ENCODE results near the gene PIK3R2.
A peak's percentile ranks its signal among the peaks of the same experiment; 100 is the strongest.

The PIK3R2 gene

DNA sequence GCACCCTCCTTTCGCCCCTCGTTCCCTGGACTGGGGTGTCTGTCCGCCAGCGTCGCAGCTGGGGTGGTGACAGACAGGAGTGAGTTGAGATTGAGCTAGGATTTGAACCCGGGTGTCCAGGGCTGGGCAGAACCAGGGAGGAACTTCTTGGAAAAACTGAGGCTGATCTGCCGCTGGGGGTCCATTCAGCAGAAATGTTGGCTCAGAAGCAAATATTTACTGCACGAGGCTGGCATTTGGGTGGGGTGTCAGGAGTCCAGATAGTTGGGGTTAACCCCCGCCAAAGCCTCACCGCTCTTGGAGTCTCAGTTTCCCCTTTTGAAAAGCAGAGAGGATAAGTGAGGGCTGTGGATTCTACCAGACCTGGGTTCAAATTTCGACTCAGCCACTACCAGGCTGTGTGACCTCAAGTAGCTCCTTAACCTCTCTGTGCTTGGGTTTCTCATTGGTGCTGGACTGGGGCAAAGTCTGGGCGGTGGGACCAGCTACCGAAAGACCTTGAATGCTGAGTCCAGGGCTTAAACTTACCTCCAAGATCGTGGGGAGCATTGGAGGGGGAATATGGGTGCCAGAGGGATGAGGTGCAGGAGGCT lies 34.4 kb upstream of the PIK3R2 start:
- Histone ChIP-seq H3K36me3 (ENCODE audit: insufficient read depth, low read length) (no peaks in the 10 kb centered on the region), H3K27me3 (ENCODE audit: insufficient read depth, low read length, poor library complexity, severe bottlenecking) (no peaks in the 10 kb centered on the region), H4K20me1 (ENCODE audit: insufficient read depth, low read length, poor library complexity, severe bottlenecking) (no peaks in the 10 kb centered on the region), H3K79me2 (ENCODE audit: insufficient read depth, low read length) (peaks cover 6% of the 10 kb centered on the region; the same call in 1 of the 2 replicates), H3K4me1 (ENCODE audit: insufficient read depth, low read length, poor library complexity, severe bottlenecking) (peaks cover 22% of the 10 kb centered on the region), H3K4me2 (ENCODE audit: low read depth, low read length, poor library complexity, severe bottlenecking) (peak overlapping the region; percentile 86), H3K9me2 (replicated peaks; ENCODE audit: low read depth, low read length) (no peaks in the 10 kb centered on the region), H3K9ac (ENCODE audit: low read depth, low read length, poor library complexity, severe bottlenecking) (peak overlapping the region; percentile 80), H3F3A (ENCODE audit: low read depth) (no peaks in the 10 kb centered on the region), H3K4me3 (ENCODE audit: low read length, poor library complexity, severe bottlenecking) (peak overlapping the region; percentile 76), H2AFZ (ENCODE audit: low read length) (peak overlapping the region; percentile 93), H3K9me3 (ENCODE audit: insufficient read depth, low read depth, low read length) (no peaks in the 10 kb centered on the region)
- TF ChIP-seq CTCF (conservative IDR thresholded peaks at IDR 0.05; ENCODE audit: low read length) = no peak
- no peak for TF ChIP-seq EZH2phosphoT487 (IDR thresholded peaks at IDR 0.05; ENCODE audit: borderline replicate concordance)

DNA sequence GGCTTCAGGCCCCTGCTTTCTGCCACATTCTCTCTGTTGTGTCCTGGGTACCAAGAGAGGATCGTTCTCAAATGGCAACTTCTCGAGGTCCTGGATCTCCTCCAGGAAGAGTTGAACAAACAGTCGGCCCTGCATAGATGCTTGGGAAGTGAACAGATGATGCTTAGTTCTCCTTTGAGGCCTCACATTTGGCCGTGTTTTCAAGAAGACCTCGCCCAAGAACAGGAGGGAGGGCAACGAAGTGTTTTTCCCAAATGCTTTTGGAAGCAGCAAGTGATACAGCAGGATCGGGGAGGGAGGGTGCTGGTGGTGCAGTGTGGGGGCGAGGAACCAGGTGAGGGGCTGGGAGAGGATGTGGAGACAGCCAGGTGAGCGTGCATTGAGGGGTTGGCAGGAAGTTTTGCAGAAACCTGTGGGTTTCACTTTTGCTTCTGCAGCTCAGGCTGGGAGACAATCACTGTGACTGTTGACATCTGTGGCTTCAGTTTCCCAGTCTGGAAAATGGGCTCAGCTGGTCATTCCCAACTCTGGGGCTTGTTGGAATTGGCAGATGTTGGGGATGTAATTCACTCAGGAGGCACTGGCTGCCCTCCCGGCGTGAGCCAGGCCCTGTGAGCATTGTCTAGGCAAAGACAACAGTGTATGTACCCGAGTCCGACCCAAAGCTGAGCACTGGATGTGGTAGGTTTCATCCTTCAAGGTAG lies 33.8 kb upstream of the PIK3R2 start:
- Histone ChIP-seq H3K4me1 (ENCODE audit: insufficient read depth, low read length, poor library complexity, severe bottlenecking) (peaks cover 22% of the 10 kb centered on the region), H4K20me1 (ENCODE audit: insufficient read depth, low read length, poor library complexity, severe bottlenecking) (no peaks in the 10 kb centered on the region), H3K9ac (ENCODE audit: low read depth, low read length, poor library complexity, severe bottlenecking) (no peak overlapping the region), H2AFZ (ENCODE audit: low read length) (no peak overlapping the region), H3F3A (ENCODE audit: low read depth) (no peaks in the 10 kb centered on the region), H3K36me3 (ENCODE audit: insufficient read depth, low read length) (peaks cover 1% of the 10 kb centered on the region; the same call in 1 of the 2 replicates), H3K4me3 (ENCODE audit: low read length, poor library complexity, severe bottlenecking) (peak overlapping the region; percentile 76), H3K4me2 (ENCODE audit: low read depth, low read length, poor library complexity, severe bottlenecking) (peak overlapping the region; percentile 86), H3K79me2 (ENCODE audit: insufficient read depth, low read length) (peaks cover 6% of the 10 kb centered on the region; the same call in 1 of the 2 replicates), H3K27me3 (ENCODE audit: insufficient read depth, low read length, poor library complexity, severe bottlenecking) (no peaks in the 10 kb centered on the region), H3K9me3 (ENCODE audit: insufficient read depth, low read depth, low read length) (no peaks in the 10 kb centered on the region), H3K9me2 (replicated peaks; ENCODE audit: low read depth, low read length) (no peaks in the 10 kb centered on the region)
- TF ChIP-seq CTCF (conservative IDR thresholded peaks at IDR 0.05; ENCODE audit: low read length) (no peak), EZH2phosphoT487 (IDR thresholded peaks at IDR 0.05; ENCODE audit: borderline replicate concordance) (no peak)

DNA sequence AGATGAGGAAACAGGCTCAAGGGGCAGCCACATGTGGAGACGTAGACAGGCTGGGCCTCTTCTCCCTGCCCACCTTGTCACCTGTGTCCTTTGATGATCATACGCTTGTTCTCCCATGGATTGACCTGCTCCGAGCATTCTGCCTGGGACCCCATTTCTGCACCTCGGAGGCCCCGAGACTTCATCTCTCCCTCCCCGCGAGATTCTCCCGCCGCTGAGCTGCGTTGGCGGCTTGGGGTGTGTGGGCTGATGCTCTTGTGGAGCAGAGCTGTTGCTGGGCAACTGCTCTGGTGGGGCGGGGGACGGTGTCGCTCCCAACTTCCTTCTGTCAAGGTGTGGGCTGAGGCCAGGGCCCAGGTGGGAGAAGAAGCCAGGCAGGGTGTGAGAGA lies 33.3 kb upstream of the PIK3R2 start:
- no peak overlapping the region for H2AFZ ChIP-seq (ENCODE audit: low read length)
- H3F3A ChIP-seq (ENCODE audit: low read depth) = no peaks in the 10 kb centered on the region
- no peak overlapping the region for H3K9ac ChIP-seq (ENCODE audit: low read depth, low read length, poor library complexity, severe bottlenecking)
- H3K4me2 ChIP-seq (ENCODE audit: low read depth, low read length, poor library complexity, severe bottlenecking) = peak overlapping the region; percentile 86
- H3K4me3 ChIP-seq (ENCODE audit: low read length, poor library complexity, severe bottlenecking) = peak overlapping the region; percentile 76
- no peaks in the 10 kb centered on the region for H4K20me1 ChIP-seq (ENCODE audit: insufficient read depth, low read length, poor library complexity, severe bottlenecking)
- H3K9me2 ChIP-seq (replicated peaks; ENCODE audit: low read depth, low read length) = no peaks in the 10 kb centered on the region
- H3K36me3 ChIP-seq (ENCODE audit: insufficient read depth, low read length) = peaks cover 6% of the 10 kb centered on the region; the same call in 1 of the 2 replicates
- no peaks in the 10 kb centered on the region for H3K9me3 ChIP-seq (ENCODE audit: insufficient read depth, low read depth, low read length)
- H3K4me1 ChIP-seq (ENCODE audit: insufficient read depth, low read length, poor library complexity, severe bottlenecking) = peaks cover 22% of the 10 kb centered on the region
- H3K27me3 ChIP-seq (ENCODE audit: insufficient read depth, low read length, poor library complexity, severe bottlenecking) = no peaks in the 10 kb centered on the region
- H3K79me2 ChIP-seq (ENCODE audit: insufficient read depth, low read length) = peaks cover 6% of the 10 kb centered on the region; the same call in 1 of the 2 replicates
- no peak for TF ChIP-seq EZH2phosphoT487 (IDR thresholded peaks at IDR 0.05; ENCODE audit: borderline replicate concordance)
- no peak for TF ChIP-seq CTCF (conservative IDR thresholded peaks at IDR 0.05; ENCODE audit: low read length)
